Heart left ventricle (tissue), 13 donors: ENCODE measurements around the gene ADGRG1.

Source experiments
- POLR2A ChIP-seq, 2 donors: fragments of 450-650 bp; IDR thresholded peaks; one replicate each; pipeline ENCODE4 v1.6.1; 2017; ENCODE audit warnings: antibody characterized with exemption in 2 of 2, mild to moderate bottlenecking in 2 of 2, moderate library complexity in 2 of 2
- TF ChIP-seq, protein P1 (sequence below), 12 donors: fragments of 200-600 bp; sonication (generic) in 4 of 12; IDR thresholded peaks; one replicate each; pipeline versions ENCODE4 v1.5.0 to v1.8.0; 2018 to 2022; ENCODE audit warnings: antibody characterized with exemption in 12 of 12, mild to moderate bottlenecking in 5 of 12
- donor health status: ischemic (EF 13 %, LVEDD 7.1; RV severe dilation, severe dysfunction).
- donor health status: DM: no; HTN: yes; CAD: no.
- donor health status: DM: no; HTN: no; CAD: no.
- donor health status: ischemic (EF 25% LVEDD 6.9; RV normal size, moderate dysfunction).
- donor health status: ischemic (EF 25% LVEDD 5.7; RV mildly dilated, moderate dysfunction).
- donor health status: ischemic (EF 35%, LVEDD 5.7; RV mildly dilated, moderate dysfunction).
- donor health status: nonischemic (EF 11% LVEDD 7.7; RV severe dilation, severe dysfunction).
- donor health status: DM: yes; HTN: yes; CAD: no.
- donor health status: PGD.
- donor health status: ischemic (EF 29% LVEDD 5.4; RV normal size, mild dysfunction).
- donor health status: nonischemic (EF 23%, LVEDD 6.1; RV moderate dilation, normal function).

DNA sequence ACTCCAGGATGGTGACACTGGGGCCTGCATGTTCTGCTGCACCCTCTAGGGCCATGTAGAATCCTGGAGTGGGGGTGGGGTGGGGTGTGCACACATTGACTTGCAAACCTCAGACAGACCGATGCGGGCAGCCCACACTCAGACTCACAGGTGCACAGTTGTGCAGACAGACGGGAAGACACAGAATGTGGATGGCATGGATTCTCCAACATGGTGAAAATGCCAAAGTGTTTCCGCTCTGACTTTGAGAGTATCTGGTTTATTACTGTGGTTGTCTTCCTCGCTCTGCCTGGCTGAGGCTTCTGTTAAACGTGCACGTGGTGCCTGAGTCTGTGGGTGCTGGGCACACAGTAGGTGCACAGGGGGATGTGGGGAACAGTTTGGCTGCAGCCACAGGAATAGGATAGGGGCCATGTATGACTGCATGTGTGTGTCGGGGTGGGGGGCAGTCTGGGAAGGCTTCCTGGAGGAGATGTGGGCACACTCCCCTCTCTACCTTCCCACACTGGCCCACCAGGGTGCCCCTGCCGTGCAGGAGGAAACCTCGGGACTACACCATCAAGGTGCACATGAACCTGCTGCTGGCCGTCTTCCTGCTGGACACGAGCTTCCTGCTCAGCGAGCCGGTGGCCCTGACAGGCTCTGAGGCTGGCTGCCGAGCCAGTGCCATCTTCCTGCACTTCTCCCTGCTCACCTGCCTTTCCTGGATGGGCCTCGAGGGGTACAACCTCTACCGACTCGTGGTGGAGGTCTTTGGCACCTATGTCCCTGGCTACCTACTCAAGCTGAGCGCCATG lies 30.6 kb downstream of the ADGRG1 start:
- TF ChIP-seq POLR2A (IDR thresholded peaks at IDR 0.05), result no peak
- TF ChIP-seq, protein P1, sequence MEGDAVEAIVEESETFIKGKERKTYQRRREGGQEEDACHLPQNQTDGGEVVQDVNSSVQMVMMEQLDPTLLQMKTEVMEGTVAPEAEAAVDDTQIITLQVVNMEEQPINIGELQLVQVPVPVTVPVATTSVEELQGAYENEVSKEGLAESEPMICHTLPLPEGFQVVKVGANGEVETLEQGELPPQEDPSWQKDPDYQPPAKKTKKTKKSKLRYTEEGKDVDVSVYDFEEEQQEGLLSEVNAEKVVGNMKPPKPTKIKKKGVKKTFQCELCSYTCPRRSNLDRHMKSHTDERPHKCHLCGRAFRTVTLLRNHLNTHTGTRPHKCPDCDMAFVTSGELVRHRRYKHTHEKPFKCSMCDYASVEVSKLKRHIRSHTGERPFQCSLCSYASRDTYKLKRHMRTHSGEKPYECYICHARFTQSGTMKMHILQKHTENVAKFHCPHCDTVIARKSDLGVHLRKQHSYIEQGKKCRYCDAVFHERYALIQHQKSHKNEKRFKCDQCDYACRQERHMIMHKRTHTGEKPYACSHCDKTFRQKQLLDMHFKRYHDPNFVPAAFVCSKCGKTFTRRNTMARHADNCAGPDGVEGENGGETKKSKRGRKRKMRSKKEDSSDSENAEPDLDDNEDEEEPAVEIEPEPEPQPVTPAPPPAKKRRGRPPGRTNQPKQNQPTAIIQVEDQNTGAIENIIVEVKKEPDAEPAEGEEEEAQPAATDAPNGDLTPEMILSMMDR (IDR thresholded peaks at IDR 0.05), result no peak
